ENCODE results near the gene AUTS2.

The AUTS2 gene

GRCh38 chr7:69883399-69883891 lies 285.2 kb downstream of the AUTS2 start:
- Histone ChIP-seq H3K36me3 (ENCODE audit: control insufficient read depth in 5 of 5, insufficient read depth in 5 of 5, low read length in 5 of 5) (peaks cover 0 to 2% (median 0%) of the 10 kb centered on the region in 5 donors), H3K9me3 (ENCODE audit: control insufficient read depth in 5 of 5, low read length in 5 of 5) (no peaks in the 10 kb centered on the region), H3K27me3 (ENCODE audit: control insufficient read depth in 5 of 5, insufficient read depth in 4 of 5, low read length in 5 of 5) (no peaks in the 10 kb centered on the region), H3K27ac (ENCODE audit: low read depth, low read length) (no peak overlapping the region), H3K4me1 (ENCODE audit: control insufficient read depth in 5 of 5, insufficient read depth in 5 of 5, low read length in 5 of 5) (peaks cover 0 to 6% (median 0%) of the 10 kb centered on the region in 5 donors), H3K4me3 (ENCODE audit: low read depth in 1 of 5, low read length in 5 of 5) (no peak overlapping the region), H3K9ac (ENCODE audit: low read length in 5 of 5) (no peak overlapping the region)

DNA sequence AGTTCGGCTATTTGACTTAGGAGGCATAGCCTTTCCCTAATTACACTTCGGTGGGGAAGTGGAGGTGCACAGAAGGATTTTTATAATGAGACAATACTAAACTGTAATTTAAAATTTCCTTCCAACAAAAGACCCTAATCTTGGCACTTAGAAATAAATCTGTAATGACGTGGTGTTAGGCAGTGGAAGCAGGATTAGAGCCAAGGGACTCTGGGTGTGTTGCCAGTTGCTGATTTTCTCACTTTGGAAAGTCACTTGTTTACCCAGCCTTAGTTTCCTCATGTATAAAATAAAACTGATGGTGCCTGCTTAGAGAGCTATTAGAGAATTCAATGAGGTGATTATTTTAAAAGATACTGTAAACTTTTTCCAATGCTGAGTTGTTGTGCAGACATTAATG lies 287.2 kb downstream of the AUTS2 start:
- Histone ChIP-seq H3K4me3 (ENCODE audit: low read depth in 1 of 5, low read length in 5 of 5) (no peak overlapping the region), H3K36me3 (ENCODE audit: control insufficient read depth in 5 of 5, insufficient read depth in 5 of 5, low read length in 5 of 5) (peaks cover 0 to 2% (median 0%) of the 10 kb centered on the region in 5 donors), H3K27ac (ENCODE audit: low read depth, low read length) (no peak overlapping the region), H3K9me3 (ENCODE audit: control insufficient read depth in 5 of 5, low read length in 5 of 5) (no peaks in the 10 kb centered on the region), H3K4me1 (ENCODE audit: control insufficient read depth in 5 of 5, insufficient read depth in 5 of 5, low read length in 5 of 5) (peaks cover 0 to 15% (median 3%) of the 10 kb centered on the region in 5 donors), H3K27me3 (ENCODE audit: control insufficient read depth in 5 of 5, insufficient read depth in 4 of 5, low read length in 5 of 5) (no peaks in the 10 kb centered on the region), H3K9ac (ENCODE audit: low read length in 5 of 5) (no peak overlapping the region)

- no peaks in the 10 kb centered on the region for H3K9me3 ChIP-seq (ENCODE audit: control insufficient read depth in 5 of 5, low read length in 5 of 5)
- no peaks in the 10 kb centered on the region for H3K36me3 ChIP-seq (ENCODE audit: control insufficient read depth in 5 of 5, insufficient read depth in 5 of 5, low read length in 5 of 5)
- peak overlapping the region; percentile 17 to 53 (median 36) for H3K4me3 ChIP-seq (ENCODE audit: low read depth in 1 of 5, low read length in 5 of 5)
- peaks cover 0 to 15% (median 3%) of the 10 kb centered on the region in 5 donors for H3K4me1 ChIP-seq (ENCODE audit: control insufficient read depth in 5 of 5, insufficient read depth in 5 of 5, low read length in 5 of 5)
- peak overlapping the region in 2 of 5 donors; percentile 8 to 63 for H3K9ac ChIP-seq (ENCODE audit: low read length in 5 of 5)
- no peaks in the 10 kb centered on the region for H3K27me3 ChIP-seq (ENCODE audit: control insufficient read depth in 5 of 5, insufficient read depth in 4 of 5, low read length in 5 of 5)
- no peak overlapping the region for H3K27ac ChIP-seq (ENCODE audit: low read depth, low read length)
Observed at GRCh38 chr7:69889338-69889975, 291.2 kb downstream of the AUTS2 start.

DNA sequence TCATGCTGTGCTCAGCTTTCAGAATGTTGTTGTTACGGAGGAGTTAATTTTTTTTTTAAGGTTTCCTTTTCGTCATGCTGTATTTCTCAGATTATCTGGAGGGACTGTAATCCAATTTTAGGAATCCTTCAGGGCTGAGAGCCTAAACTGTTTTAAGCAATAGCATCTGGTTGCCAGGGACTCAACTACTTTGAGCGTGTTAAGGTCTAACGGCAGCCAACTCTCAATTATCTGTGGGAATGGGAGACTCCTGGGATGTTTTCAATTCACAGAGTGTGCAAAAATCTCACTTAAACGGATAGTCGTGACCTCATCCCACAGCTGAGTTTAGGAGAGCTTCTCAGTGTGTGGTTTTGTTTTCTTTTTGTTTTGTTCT lies 291.7 kb downstream of the AUTS2 start:
- Histone ChIP-seq H3K9me3 (ENCODE audit: control insufficient read depth in 5 of 5, low read length in 5 of 5) (no peaks in the 10 kb centered on the region), H3K9ac (ENCODE audit: low read length in 5 of 5) (peak overlapping the region in 3 of 5 donors; percentile 8 to 63 (median 30)), H3K36me3 (ENCODE audit: control insufficient read depth in 5 of 5, insufficient read depth in 5 of 5, low read length in 5 of 5) (no peaks in the 10 kb centered on the region), H3K4me3 (ENCODE audit: low read depth in 1 of 5, low read length in 5 of 5) (peak overlapping the region; percentile 17 to 53 (median 36)), H3K27ac (ENCODE audit: low read depth, low read length) (no peak overlapping the region), H3K4me1 (ENCODE audit: control insufficient read depth in 5 of 5, insufficient read depth in 5 of 5, low read length in 5 of 5) (peaks cover 0 to 15% (median 3%) of the 10 kb centered on the region in 5 donors), H3K27me3 (ENCODE audit: control insufficient read depth in 5 of 5, insufficient read depth in 4 of 5, low read length in 5 of 5) (no peaks in the 10 kb centered on the region)

- Histone ChIP-seq H3K9ac (ENCODE audit: low read length in 5 of 5) (no peak overlapping the region), H3K4me3 (ENCODE audit: low read depth in 1 of 5, low read length in 5 of 5) (no peak overlapping the region), H3K27ac (ENCODE audit: low read depth, low read length) (no peak overlapping the region), H3K9me3 (ENCODE audit: control insufficient read depth in 5 of 5, low read length in 5 of 5) (no peaks in the 10 kb centered on the region), H3K27me3 (ENCODE audit: control insufficient read depth in 5 of 5, insufficient read depth in 4 of 5, low read length in 5 of 5) (no peaks in the 10 kb centered on the region), H3K36me3 (ENCODE audit: control insufficient read depth in 5 of 5, insufficient read depth in 5 of 5, low read length in 5 of 5) (no peaks in the 10 kb centered on the region), H3K4me1 (ENCODE audit: control insufficient read depth in 5 of 5, insufficient read depth in 5 of 5, low read length in 5 of 5) (peaks cover 0 to 12% (median 0%) of the 10 kb centered on the region in 5 donors)
Observed at GRCh38 chr7:69892790-69893189, 294.5 kb downstream of the AUTS2 start.

- Histone ChIP-seq H3K4me1 (ENCODE audit: control insufficient read depth in 5 of 5, insufficient read depth in 5 of 5, low read length in 5 of 5) (peaks cover 0 to 12% (median 0%) of the 10 kb centered on the region in 5 donors), H3K9ac (ENCODE audit: low read length in 5 of 5) (no peak overlapping the region), H3K36me3 (ENCODE audit: control insufficient read depth in 5 of 5, insufficient read depth in 5 of 5, low read length in 5 of 5) (no peaks in the 10 kb centered on the region), H3K4me3 (ENCODE audit: low read depth in 1 of 5, low read length in 5 of 5) (no peak overlapping the region), H3K27ac (ENCODE audit: low read depth, low read length) (no peak overlapping the region), H3K27me3 (ENCODE audit: control insufficient read depth in 5 of 5, insufficient read depth in 4 of 5, low read length in 5 of 5) (no peaks in the 10 kb centered on the region), H3K9me3 (ENCODE audit: control insufficient read depth in 5 of 5, low read length in 5 of 5) (no peaks in the 10 kb centered on the region)
Observed at GRCh38 chr7:69893906-69894305, 295.6 kb downstream of the AUTS2 start.

DNA sequence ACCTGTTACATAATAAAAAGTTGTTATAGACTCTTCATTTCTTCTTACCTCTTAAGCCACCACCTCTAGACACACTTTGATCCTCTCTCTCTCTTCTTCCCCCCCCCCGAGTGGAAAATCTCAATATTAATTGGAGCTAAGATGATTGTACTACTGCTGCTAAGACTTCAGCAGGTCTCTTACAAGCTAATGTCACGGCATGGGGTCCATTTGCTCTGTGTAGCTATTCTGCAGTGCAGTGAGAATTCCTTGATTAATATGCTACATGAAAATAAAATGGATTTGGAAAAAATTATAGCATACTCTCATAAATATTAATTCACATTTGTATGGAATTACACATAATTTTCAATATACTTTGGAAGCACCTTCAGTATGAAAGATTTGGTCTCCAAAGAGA lies 297.2 kb downstream of the AUTS2 start:
- Histone ChIP-seq H3K36me3 (ENCODE audit: control insufficient read depth in 5 of 5, insufficient read depth in 5 of 5, low read length in 5 of 5) (peaks cover 0 to 2% (median 0%) of the 10 kb centered on the region in 5 donors), H3K4me3 (ENCODE audit: low read depth in 1 of 5, low read length in 5 of 5) (no peak overlapping the region), H3K9ac (ENCODE audit: low read length in 5 of 5) (no peak overlapping the region), H3K4me1 (ENCODE audit: control insufficient read depth in 5 of 5, insufficient read depth in 5 of 5, low read length in 5 of 5) (peaks cover 0 to 5% (median 0%) of the 10 kb centered on the region in 5 donors), H3K9me3 (ENCODE audit: control insufficient read depth in 5 of 5, low read length in 5 of 5) (no peaks in the 10 kb centered on the region), H3K27ac (ENCODE audit: low read depth, low read length) (no peak overlapping the region), H3K27me3 (ENCODE audit: control insufficient read depth in 5 of 5, insufficient read depth in 4 of 5, low read length in 5 of 5) (no peaks in the 10 kb centered on the region)

DNA sequence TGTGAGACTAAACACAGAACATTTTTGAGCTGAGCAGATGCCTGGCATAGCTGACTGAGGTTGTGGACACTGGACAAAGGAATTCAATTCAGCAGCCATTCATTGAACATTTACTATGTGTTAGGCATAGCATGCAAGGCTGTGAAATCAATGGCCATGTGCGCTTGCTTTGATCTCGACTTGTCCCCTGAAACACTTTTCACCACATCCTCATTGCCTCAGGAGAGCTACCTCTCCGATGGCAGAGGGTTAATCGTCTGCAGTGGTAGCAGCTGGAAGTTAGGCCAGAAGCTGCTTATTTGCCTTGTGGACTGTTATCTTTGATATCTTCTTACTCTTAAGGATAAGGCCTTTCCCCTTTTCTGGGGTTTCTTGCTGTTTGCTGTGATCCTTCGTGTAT lies 297.8 kb downstream of the AUTS2 start:
- Histone ChIP-seq H3K4me1 (ENCODE audit: control insufficient read depth in 5 of 5, insufficient read depth in 5 of 5, low read length in 5 of 5) (peaks cover 0 to 5% (median 0%) of the 10 kb centered on the region in 5 donors), H3K9me3 (ENCODE audit: control insufficient read depth in 5 of 5, low read length in 5 of 5) (no peaks in the 10 kb centered on the region), H3K36me3 (ENCODE audit: control insufficient read depth in 5 of 5, insufficient read depth in 5 of 5, low read length in 5 of 5) (peaks cover 0 to 2% (median 0%) of the 10 kb centered on the region in 5 donors), H3K9ac (ENCODE audit: low read length in 5 of 5) (no peak overlapping the region), H3K27ac (ENCODE audit: low read depth, low read length) (no peak overlapping the region), H3K27me3 (ENCODE audit: control insufficient read depth in 5 of 5, insufficient read depth in 4 of 5, low read length in 5 of 5) (no peaks in the 10 kb centered on the region), H3K4me3 (ENCODE audit: low read depth in 1 of 5, low read length in 5 of 5) (no peak overlapping the region)

- H3K4me3 ChIP-seq (ENCODE audit: low read depth in 1 of 5, low read length in 5 of 5), result no peak overlapping the region
- peaks cover 0 to 5% (median 0%) of the 10 kb centered on the region in 5 donors for H3K4me1 ChIP-seq (ENCODE audit: control insufficient read depth in 5 of 5, insufficient read depth in 5 of 5, low read length in 5 of 5)
- H3K27ac ChIP-seq (ENCODE audit: low read depth, low read length), result no peak overlapping the region
- no peaks in the 10 kb centered on the region for H3K9me3 ChIP-seq (ENCODE audit: control insufficient read depth in 5 of 5, low read length in 5 of 5)
- H3K36me3 ChIP-seq (ENCODE audit: control insufficient read depth in 5 of 5, insufficient read depth in 5 of 5, low read length in 5 of 5), result peaks cover 0 to 2% (median 0%) of the 10 kb centered on the region in 5 donors
- H3K9ac ChIP-seq (ENCODE audit: low read length in 5 of 5), result no peak overlapping the region
- no peaks in the 10 kb centered on the region for H3K27me3 ChIP-seq (ENCODE audit: control insufficient read depth in 5 of 5, insufficient read depth in 4 of 5, low read length in 5 of 5)
Observed at GRCh38 chr7:69898189-69898588, 299.9 kb downstream of the AUTS2 start.

- H3K27me3 ChIP-seq (ENCODE audit: control insufficient read depth in 5 of 5, insufficient read depth in 4 of 5, low read length in 5 of 5), result no peaks in the 10 kb centered on the region
- H3K36me3 ChIP-seq (ENCODE audit: control insufficient read depth in 5 of 5, insufficient read depth in 5 of 5, low read length in 5 of 5), result peaks cover 0 to 2% (median 0%) of the 10 kb centered on the region in 5 donors
- H3K9ac ChIP-seq (ENCODE audit: low read length in 5 of 5), result no peak overlapping the region
- peaks cover 0 to 8% (median 0%) of the 10 kb centered on the region in 5 donors for H3K4me1 ChIP-seq (ENCODE audit: control insufficient read depth in 5 of 5, insufficient read depth in 5 of 5, low read length in 5 of 5)
- H3K27ac ChIP-seq (ENCODE audit: low read depth, low read length), result no peak overlapping the region
- H3K9me3 ChIP-seq (ENCODE audit: control insufficient read depth in 5 of 5, low read length in 5 of 5), result no peaks in the 10 kb centered on the region
- no peak overlapping the region for H3K4me3 ChIP-seq (ENCODE audit: low read depth in 1 of 5, low read length in 5 of 5)
Observed at GRCh38 chr7:69903410-69903809, 305.1 kb downstream of the AUTS2 start.
